ENCODE data around the gene C1orf21.

- TF ChIP-seq CTCF (IDR thresholded peaks at IDR 0.05) (no peak), AR (CRISPR knock-in tag; IDR thresholded peaks at IDR 0.05) (no peak), STAT6 (CRISPR knock-in tag; conservative IDR thresholded peaks at IDR 0.05; ENCODE audit: low read depth) (no peak), TP53 (CRISPR knock-in tag; IDR thresholded peaks at IDR 0.05) (no peak), CREB1 (CRISPR knock-in tag; IDR thresholded peaks at IDR 0.05) (no peak), MAX (CRISPR knock-in tag; IDR thresholded peaks at IDR 0.05) (no peak), MXD4 (CRISPR knock-in tag; IDR thresholded peaks at IDR 0.05; ENCODE audit: borderline replicate concordance) (no peak), USF2 (CRISPR knock-in tag; IDR thresholded peaks at IDR 0.05) (no peak), ATF2 (CRISPR knock-in tag; IDR thresholded peaks at IDR 0.05; ENCODE audit: borderline replicate concordance, low read depth) (no peak), CBFB (CRISPR knock-in tag; IDR thresholded peaks at IDR 0.05; ENCODE audit: low read depth) (no peak), ZNF232 (CRISPR knock-in tag; IDR thresholded peaks at IDR 0.05) (no peak), TCF7 (CRISPR knock-in tag; IDR thresholded peaks at IDR 0.05; ENCODE audit: low read depth) (no peak)
Observed at GRCh38 chr1:184512724-184513123, 125.9 kb downstream of the C1orf21 start.

Measured in WTC11 (cell line).